Upper lobe of right lung (tissue), 1 donor: ENCODE data around the gene PTK7. TPM values are rescaled to one million over a fixed set of nuclear protein-coding genes. Genes with fewer than 3 reads are reported as not detected.

Experiments
- ATAC-seq: fragments of 200-7000 bp; cut with Tn5 transposase; one replicate; pipeline ENCODE4 v1.9.1; 2020; ENCODE audit warnings: mild to moderate bottlenecking, moderate library complexity
- DNase-seq: peaks from one replicate; pipeline ENCODE4 v3.0.0-alpha.2; 2020
- H3K27ac ChIP-seq: fragments of 200-600 bp; one replicate; pipeline ENCODE4 v1.8.0; 2022
- H3K27me3 ChIP-seq: fragments of 200-600 bp; one replicate; pipeline ENCODE4 v1.8.0; 2022; ENCODE audit warnings: mild to moderate bottlenecking
- H3K36me3 ChIP-seq: fragments of 200-600 bp; one replicate; pipeline ENCODE4 v1.8.0; 2022
- H3K4me1 ChIP-seq: fragments of 200-600 bp; one replicate; pipeline ENCODE4 v1.8.0; 2022
- H3K4me3 ChIP-seq: fragments of 200-600 bp; one replicate; pipeline ENCODE4 v1.8.0; 2022; ENCODE audit warnings: mild to moderate bottlenecking
- H3K9me3 ChIP-seq: fragments of 200-600 bp; one replicate; pipeline ENCODE4 v1.8.0; 2022
- intact Hi-C: fragments of 100-400 bp; cut with DNase I; formaldehyde crosslinking; loops from one replicate; pipeline ENCODE4 v1.11.0; 2022
- total RNA-seq: library from RNA; stranded (reverse); fragmentation: NEBNext Ultra II Directional; extraction: Animal tissue kit (Norgen Biotek cat#: 25700); gene quantifications from one replicate; pipeline ENCODE4 v1.2.1, GENCODE V29; 2021
- TF ChIP-seq, protein P1 (sequence below): fragments of 200-600 bp; IDR thresholded peaks from one replicate; pipeline ENCODE4 v1.8.0; 2022; ENCODE audit warnings: antibody characterized with exemption
- donor health status: DM: no; HTN: yes; CAD: no; lungs with severe emphysema.

The PTK7 gene
- total RNA-seq, 1 donor from 2014 or later: 97.1 TPM

DNA sequence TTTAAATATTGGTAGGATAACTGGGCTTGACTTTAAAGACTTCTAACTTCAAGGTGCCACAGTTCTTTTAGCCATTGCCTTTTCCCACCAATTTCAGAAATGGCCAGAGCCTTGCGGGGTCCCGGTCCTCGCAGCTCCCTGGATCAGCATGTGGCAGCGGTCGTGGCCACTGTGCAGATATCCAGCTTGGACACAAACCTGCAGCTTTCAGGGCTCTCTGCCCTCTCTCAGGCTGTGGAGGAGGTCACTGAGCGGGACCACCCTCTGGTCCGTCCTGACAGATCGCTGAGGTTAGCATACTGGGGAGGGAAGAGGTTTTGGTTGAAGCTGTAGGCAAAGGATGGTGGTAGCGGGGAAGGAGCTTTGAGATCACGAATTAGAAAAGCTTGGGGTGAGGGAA is 112.3 kb downstream of the PTK7 start:
- peaks cover 48% of the 10 kb centered on the region for H3K36me3 ChIP-seq
- intact Hi-C loops: no loop called here
- no peaks in the 10 kb centered on the region for H3K9me3 ChIP-seq
- H3K27me3 ChIP-seq: no peaks in the 10 kb centered on the region
- H3K4me1 ChIP-seq: peaks cover under 1% of the 10 kb centered on the region
- ATAC-seq: no peak
- TF ChIP-seq, protein P1, sequence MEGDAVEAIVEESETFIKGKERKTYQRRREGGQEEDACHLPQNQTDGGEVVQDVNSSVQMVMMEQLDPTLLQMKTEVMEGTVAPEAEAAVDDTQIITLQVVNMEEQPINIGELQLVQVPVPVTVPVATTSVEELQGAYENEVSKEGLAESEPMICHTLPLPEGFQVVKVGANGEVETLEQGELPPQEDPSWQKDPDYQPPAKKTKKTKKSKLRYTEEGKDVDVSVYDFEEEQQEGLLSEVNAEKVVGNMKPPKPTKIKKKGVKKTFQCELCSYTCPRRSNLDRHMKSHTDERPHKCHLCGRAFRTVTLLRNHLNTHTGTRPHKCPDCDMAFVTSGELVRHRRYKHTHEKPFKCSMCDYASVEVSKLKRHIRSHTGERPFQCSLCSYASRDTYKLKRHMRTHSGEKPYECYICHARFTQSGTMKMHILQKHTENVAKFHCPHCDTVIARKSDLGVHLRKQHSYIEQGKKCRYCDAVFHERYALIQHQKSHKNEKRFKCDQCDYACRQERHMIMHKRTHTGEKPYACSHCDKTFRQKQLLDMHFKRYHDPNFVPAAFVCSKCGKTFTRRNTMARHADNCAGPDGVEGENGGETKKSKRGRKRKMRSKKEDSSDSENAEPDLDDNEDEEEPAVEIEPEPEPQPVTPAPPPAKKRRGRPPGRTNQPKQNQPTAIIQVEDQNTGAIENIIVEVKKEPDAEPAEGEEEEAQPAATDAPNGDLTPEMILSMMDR: no peak
- H3K27ac ChIP-seq: no peak overlapping the region
- DNase-seq: no peak
- no peak overlapping the region for H3K4me3 ChIP-seq

- no peaks in the 10 kb centered on the region for H3K27me3 ChIP-seq
- ATAC-seq (no peak), DNase-seq (no peak)
- H3K9me3 ChIP-seq: no peaks in the 10 kb centered on the region
- H3K4me1 ChIP-seq: no peaks in the 10 kb centered on the region
- TF ChIP-seq, protein P1: no peak
- peaks cover 56% of the 10 kb centered on the region for H3K36me3 ChIP-seq
- intact Hi-C loops: no loop called here
- no peak overlapping the region for H3K4me3 ChIP-seq
- no peak overlapping the region for H3K27ac ChIP-seq
Observed at GRCh38 chr6:43189776-43190304, 113.7 kb downstream of the PTK7 start.

- intact Hi-C loops: no loop called here
- TF ChIP-seq, protein P1: no peak
- no peaks in the 10 kb centered on the region for H3K4me1 ChIP-seq
- H3K9me3 ChIP-seq: no peaks in the 10 kb centered on the region
- H3K27ac ChIP-seq: no peak overlapping the region
- no peak overlapping the region for H3K4me3 ChIP-seq
- ATAC-seq (no peak), DNase-seq (no peak)
- H3K36me3 ChIP-seq: peaks cover 62% of the 10 kb centered on the region
- H3K27me3 ChIP-seq: no peaks in the 10 kb centered on the region
Observed at GRCh38 chr6:43192911-43193310, 116.8 kb downstream of the PTK7 start.

DNA sequence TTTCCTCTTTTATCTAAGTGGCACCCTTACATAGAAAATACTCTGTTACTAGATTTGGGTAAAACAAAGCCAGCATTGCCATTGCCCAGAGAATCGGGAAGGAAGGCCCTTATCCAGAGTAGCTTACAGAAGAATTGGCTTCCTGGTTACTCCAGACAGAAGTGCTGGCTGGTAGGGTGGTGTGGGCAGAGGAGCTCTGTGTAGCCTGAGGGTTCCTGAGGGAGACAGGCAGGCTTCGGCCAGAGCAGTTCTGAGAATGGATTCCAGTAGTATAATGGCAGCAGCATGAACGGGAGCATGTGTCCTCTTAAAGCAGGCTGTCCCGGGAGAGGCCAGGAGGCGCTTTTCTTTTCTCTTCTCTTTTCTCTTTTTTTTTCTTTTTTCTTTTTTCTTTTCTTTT is 117.8 kb downstream of the PTK7 start:
- DNase-seq (no peak), ATAC-seq (no peak)
- intact Hi-C loops: no loop called here
- TF ChIP-seq, protein P1: no peak
- H3K27ac ChIP-seq: no peak overlapping the region
- peaks cover 64% of the 10 kb centered on the region for H3K36me3 ChIP-seq
- H3K27me3 ChIP-seq: no peaks in the 10 kb centered on the region
- no peaks in the 10 kb centered on the region for H3K4me1 ChIP-seq
- no peak overlapping the region for H3K4me3 ChIP-seq
- H3K9me3 ChIP-seq: no peaks in the 10 kb centered on the region

- no peak overlapping the region for H3K27ac ChIP-seq
- ATAC-seq: no peak
- H3K9me3 ChIP-seq: no peaks in the 10 kb centered on the region
- intact Hi-C loops: no loop called here
- peaks cover 73% of the 10 kb centered on the region for H3K36me3 ChIP-seq
- no peaks in the 10 kb centered on the region for H3K27me3 ChIP-seq
- TF ChIP-seq, protein P1: no peak
- no peaks in the 10 kb centered on the region for H3K4me1 ChIP-seq
- H3K4me3 ChIP-seq: no peak overlapping the region
- no peak for DNase-seq
Observed at GRCh38 chr6:43196337-43196736, 120.2 kb downstream of the PTK7 start.

- H3K36me3 ChIP-seq: peaks cover 53% of the 10 kb centered on the region
- TF ChIP-seq, protein P1: no peak
- no peak overlapping the region for H3K27ac ChIP-seq
- no peaks in the 10 kb centered on the region for H3K27me3 ChIP-seq
- intact Hi-C loops: no loop called here
- ATAC-seq (no peak), DNase-seq (no peak)
- H3K9me3 ChIP-seq: no peaks in the 10 kb centered on the region
- H3K4me3 ChIP-seq: no peak overlapping the region
- no peaks in the 10 kb centered on the region for H3K4me1 ChIP-seq
Observed at GRCh38 chr6:43199912-43200311, 123.8 kb downstream of the PTK7 start.
